Epithelial cell of prostate (primary cell): ENCODE results near the gene OCSTAMP.

Experiments used
- DNase-seq: peaks from one replicate; pipeline ENCODE4 v3.0.0-alpha.2; 2011; ENCODE audit warnings: low read depth, low spot score
- H3K27ac ChIP-seq: fragments of 450-650 bp; 2 replicates; pipeline ENCODE4 v1.5.1; 2017; ENCODE audit warnings: mild to moderate bottlenecking

OCSTAMP gene

GRCh38 chr20:46555370-46555956, 5.0 kb upstream of the OCSTAMP start:
- DNase-seq, result no peak
- no peak overlapping the region for H3K27ac ChIP-seq

- DNase-seq, result no peak
Measured at GRCh38 chr20:46554828-46555227, 4.4 kb upstream of the OCSTAMP start.

GRCh38 chr20:46553926-46554325, 3.5 kb upstream of the OCSTAMP start:
- DNase-seq, result no peak
- H3K27ac ChIP-seq, result no peak overlapping the region

More at GRCh38 chr20:46554828-46555227, 4.4 kb upstream of the OCSTAMP start:
- H3K27ac ChIP-seq, result no peak overlapping the region

- DNase-seq, result no peak
- H3K27ac ChIP-seq, result no peak overlapping the region
Measured at GRCh38 chr20:46552460-46553420, 2.3 kb upstream of the OCSTAMP start.

- no peak for DNase-seq
- no peak overlapping the region for H3K27ac ChIP-seq
Measured at GRCh38 chr20:46551522-46552381, 1.3 kb upstream of the OCSTAMP start.

GRCh38 chr20:46549188-46549972, 1.1 kb downstream of the OCSTAMP start:
- no peak overlapping the region for H3K27ac ChIP-seq
- DNase-seq, result no peak

GRCh38 chr20:46548688-46549087, 1.8 kb downstream of the OCSTAMP start:
- no peak overlapping the region for H3K27ac ChIP-seq
- DNase-seq, result no peak

GRCh38 chr20:46547995-46548394, 2.5 kb downstream of the OCSTAMP start:
- no peak overlapping the region for H3K27ac ChIP-seq
- DNase-seq, result no peak

GRCh38 chr20:46546936-46547335, 3.5 kb downstream of the OCSTAMP start:
- no peak for DNase-seq
- H3K27ac ChIP-seq, result no peak overlapping the region

GRCh38 chr20:46546298-46546697, 4.2 kb downstream of the OCSTAMP start:
- no peak overlapping the region for H3K27ac ChIP-seq
- no peak for DNase-seq

GRCh38 chr20:46545827-46546138, 4.7 kb downstream of the OCSTAMP start:
- no peak for DNase-seq
- no peak overlapping the region for H3K27ac ChIP-seq

- H3K27ac ChIP-seq, result no peak overlapping the region
- no peak for DNase-seq
Measured at GRCh38 chr20:46545077-46545826, 5.2 kb downstream of the OCSTAMP start.

GRCh38 chr20:46544576-46544975, 5.9 kb downstream of the OCSTAMP start:
- no peak overlapping the region for H3K27ac ChIP-seq
- DNase-seq, result no peak

- no peak overlapping the region for H3K27ac ChIP-seq
- no peak for DNase-seq
Measured at GRCh38 chr20:46543959-46544358, 6.5 kb downstream of the OCSTAMP start.

- DNase-seq, result no peak
- H3K27ac ChIP-seq, result no peak overlapping the region
Measured at GRCh38 chr20:46543033-46543432, 7.4 kb downstream of the OCSTAMP start.

- DNase-seq, result no peak
- no peak overlapping the region for H3K27ac ChIP-seq
Measured at GRCh38 chr20:46541229-46541935, 9.1 kb downstream of the OCSTAMP start.

GRCh38 chr20:46539113-46539512, 11.3 kb downstream of the OCSTAMP start:
- no peak overlapping the region for H3K27ac ChIP-seq
- no peak for DNase-seq

- no peak for DNase-seq
- no peak overlapping the region for H3K27ac ChIP-seq
Measured at GRCh38 chr20:46530640-46531039, 19.8 kb downstream of the OCSTAMP start.
